Glomerular endothelial cell (primary cell): ENCODE measurements around the gene CCBE1. TPM values are rescaled to one million over a fixed set of nuclear protein-coding genes. Genes with fewer than 3 reads are reported as not detected.

Source experiments
- DNase-seq: peaks from one replicate; pipeline ENCODE4 v3.0.0-alpha.2; 2011; ENCODE audit warnings: low read depth, low spot score; ENCODE audit errors: extremely low read depth
- total RNA-seq: library from RNA; depleted of rRNA; stranded (reverse); fragments of >200 nt; gene quantifications from 2 replicates; pipeline ENCODE4 v1.2.3, GENCODE V29; 2015

The CCBE1 gene
- total RNA-seq, 1 donor from 2014 or later: 9.5 TPM

DNA sequence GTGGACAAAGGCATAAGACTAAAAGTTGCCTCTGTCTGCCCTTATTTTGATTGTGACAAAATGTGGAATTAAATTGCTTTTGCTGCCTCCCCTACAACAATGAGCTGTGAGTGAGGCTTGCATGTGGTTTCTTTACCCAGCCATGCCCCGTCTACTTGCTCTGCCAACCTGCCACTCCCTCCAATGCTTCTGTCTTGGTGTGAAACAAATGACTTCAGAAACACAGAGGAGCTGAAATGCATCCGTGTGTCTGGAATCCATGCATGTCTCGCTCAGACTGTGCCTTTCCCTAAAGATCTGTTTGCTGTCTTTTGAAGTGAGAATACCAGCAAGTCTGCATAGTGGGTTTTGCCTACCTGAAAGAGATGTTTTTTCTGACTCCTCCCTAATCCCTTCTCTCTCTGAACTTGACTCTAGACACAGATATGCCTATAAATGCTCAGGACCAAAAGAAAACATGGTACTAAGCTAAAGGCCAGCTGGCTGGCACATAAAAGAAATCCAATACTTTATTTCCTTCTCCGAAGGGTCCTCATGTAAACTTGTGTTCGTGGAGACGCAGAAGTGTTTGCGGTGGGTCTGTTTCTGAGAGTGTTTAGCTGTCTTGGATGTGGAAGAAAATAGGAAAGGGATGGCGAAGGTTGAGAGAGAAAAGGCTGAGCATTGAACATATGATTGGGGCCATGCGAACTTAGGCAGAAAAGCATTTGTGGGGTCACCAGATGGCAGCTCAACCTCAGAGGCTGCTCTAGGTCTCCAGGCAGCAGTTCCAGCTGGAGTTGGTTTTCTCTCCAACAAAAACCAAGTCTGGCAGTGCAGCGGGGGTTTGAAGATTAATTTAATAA, 120.5 kb downstream of the CCBE1 start:
- DNase-seq: no peak

GRCh38 chr18:59575995-59576394, 121.2 kb downstream of the CCBE1 start:
- no peak for DNase-seq

- no peak for DNase-seq
Measured at GRCh38 chr18:59573962-59574361, 123.3 kb downstream of the CCBE1 start.

- DNase-seq: no peak
Measured at GRCh38 chr18:59571902-59572301, 125.3 kb downstream of the CCBE1 start.

DNA sequence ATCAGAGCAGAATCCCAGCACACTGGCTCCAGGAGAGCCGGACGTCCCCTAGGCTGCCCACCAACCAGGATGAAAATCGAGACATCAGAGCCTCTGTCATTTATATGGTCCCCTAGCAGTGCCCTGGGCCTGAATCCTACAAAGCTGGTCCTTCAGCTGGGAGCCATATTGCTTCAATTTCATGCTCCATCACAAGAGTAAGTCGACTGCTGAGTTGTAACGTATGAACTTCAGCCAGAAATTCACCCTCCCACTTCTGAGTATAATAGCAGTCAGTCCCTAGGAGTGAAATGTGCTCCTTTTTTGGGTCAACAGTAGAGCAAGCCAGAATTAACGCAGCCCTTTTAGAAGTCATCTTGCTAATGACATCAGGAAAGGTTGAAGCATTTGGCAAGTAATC, 126.4 kb downstream of the CCBE1 start:
- DNase-seq: no peak

DNA sequence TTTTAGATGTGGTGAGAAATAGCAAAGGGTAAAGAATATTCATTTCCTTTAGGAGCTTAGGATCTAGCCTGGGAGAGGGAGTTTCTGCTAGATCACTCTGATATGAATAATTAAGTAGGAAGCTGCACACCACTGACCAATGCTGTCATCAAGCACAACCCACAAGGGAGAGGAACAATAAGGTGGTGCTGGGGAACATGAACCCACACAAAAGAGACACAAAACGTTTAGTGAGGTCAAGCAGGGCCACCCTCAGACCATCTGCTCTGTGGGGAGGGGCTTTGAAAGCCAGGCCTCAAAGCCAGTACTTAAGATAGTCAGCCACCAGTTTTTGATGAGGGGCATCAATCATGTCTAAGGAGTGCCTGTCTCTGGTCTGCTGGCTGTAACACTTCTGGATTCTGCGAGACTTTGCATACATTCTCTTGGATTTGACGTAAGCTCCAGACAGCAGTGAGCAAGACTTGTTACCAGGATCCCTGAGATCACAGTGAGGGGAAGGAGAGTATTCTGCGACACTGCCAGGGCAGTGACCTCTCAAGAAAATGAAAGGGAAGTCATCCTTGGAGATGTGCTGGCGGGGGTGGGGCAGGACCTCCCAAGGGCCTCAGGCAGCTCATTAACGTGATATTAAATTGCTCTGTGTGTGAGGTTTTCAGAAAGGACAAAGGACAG, 127.0 kb downstream of the CCBE1 start:
- DNase-seq: no peak

- no peak for DNase-seq
Measured at GRCh38 chr18:59569390-59569791, 127.8 kb downstream of the CCBE1 start.

DNA sequence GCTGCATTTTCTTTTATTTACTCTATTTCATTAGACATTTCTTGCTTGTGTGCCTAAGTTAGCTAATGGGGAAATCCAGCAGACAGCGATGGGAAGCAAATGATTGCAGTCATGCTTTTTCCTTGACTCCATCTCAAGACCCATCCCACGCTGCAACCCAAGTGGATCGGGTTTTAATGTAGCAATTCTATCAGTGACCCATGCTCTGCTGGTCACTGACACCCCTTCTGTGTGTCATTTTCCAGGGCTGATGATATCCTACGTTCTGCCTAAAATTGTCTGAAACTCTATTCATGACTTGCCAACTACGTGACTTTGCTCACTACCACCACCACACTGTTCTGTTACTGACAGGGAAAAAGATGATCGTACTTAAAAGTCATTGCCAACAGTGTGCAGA, 129.8 kb downstream of the CCBE1 start:
- no peak for DNase-seq

GRCh38 chr18:59566533-59566971, 130.7 kb downstream of the CCBE1 start:
- no peak for DNase-seq

- no peak for DNase-seq
Measured at GRCh38 chr18:59565957-59566356, 131.3 kb downstream of the CCBE1 start.

GRCh38 chr18:59564561-59564960, 132.7 kb downstream of the CCBE1 start:
- no peak for DNase-seq

DNA sequence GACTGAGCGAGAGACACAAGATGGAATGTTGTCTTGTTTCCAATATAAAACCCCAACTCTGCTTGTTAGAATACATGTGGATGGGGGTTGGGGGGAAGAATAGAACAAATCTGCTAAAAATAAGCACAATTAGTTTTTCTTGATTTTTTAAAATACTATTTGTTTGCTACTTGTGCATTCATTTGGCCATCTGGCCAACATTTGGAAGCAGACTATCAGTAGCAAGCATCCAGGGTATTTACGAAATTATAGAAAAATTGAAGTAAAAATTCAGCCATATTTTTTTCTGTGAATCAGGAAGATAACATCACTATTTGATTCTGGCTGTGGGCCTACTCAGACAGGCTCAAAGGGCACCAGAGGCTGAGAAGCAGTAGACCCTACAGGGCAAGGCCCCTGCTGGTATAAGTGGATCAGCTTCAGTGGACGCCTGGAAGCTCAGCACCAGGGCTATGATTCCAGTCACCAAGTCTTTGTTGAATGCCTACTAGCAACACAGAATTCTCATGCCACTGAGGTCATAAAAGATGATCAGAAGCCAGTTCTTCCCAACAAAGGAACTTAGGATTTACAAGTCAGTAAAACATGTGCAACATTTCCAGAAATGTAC, 133.9 kb downstream of the CCBE1 start:
- DNase-seq: no peak

DNA sequence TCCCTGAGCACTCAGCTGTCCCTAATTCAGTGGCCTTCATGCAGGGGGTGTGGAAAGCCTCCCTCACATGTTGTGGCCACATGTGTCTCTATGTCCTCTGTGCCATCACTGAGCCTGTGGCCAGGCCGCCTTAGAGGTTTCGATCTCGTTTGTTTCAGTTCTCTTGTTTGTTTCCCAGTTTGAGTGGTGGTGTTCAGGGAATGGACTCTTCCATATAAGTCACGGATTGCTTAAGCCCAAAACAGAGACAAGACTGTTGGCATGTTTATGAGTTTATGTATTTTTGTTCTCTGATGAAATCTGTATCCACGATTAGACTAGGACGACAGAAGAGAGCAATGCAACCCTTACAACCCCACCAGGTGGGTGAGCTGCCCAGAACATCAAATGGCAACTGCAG, 134.5 kb downstream of the CCBE1 start:
- DNase-seq: no peak

- no peak for DNase-seq
Measured at GRCh38 chr18:59561612-59562011, 135.6 kb downstream of the CCBE1 start.

- no peak for DNase-seq
Measured at GRCh38 chr18:59560556-59560955, 136.7 kb downstream of the CCBE1 start.

GRCh38 chr18:59559528-59559927, 137.7 kb downstream of the CCBE1 start:
- no peak for DNase-seq

- no peak for DNase-seq
Measured at GRCh38 chr18:59555995-59556659, 141.1 kb downstream of the CCBE1 start.

DNA sequence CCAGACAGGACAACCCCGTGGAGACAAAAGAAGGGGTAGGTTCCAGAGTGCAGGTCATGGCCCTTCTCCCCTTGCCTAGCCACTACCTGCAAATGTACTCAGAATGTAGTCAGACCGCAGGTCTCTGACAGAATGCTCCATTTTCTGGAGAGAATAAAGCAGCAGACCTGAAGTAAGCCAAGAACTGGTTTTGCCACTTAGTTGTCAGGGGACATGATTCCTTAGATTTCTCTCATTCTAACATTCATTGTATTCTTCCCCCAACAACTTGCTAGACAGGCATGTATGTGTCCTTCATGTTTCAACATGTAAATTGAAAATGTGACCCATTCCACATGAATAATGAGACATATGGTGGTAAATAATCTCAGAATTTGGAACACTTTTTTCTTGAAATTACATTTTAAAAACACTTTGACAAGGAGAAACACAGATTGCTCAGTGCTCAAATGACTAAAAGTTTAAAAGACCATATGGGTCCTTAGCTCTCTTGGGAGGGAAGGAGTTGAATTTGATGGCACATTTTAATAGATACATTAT, 142.4 kb downstream of the CCBE1 start:
- no peak for DNase-seq

GRCh38 chr18:59553273-59553870, 143.9 kb downstream of the CCBE1 start:
- DNase-seq: no peak

- DNase-seq: no peak
Measured at GRCh38 chr18:59551902-59552635, 145.2 kb downstream of the CCBE1 start.
